HG03175 (cell line): Measurements from ENCODE around the gene SRRM5.
"Not testable (repeated sequence)": the region's sequence is repeated elsewhere in the genome, so short reads cannot be mapped to it uniquely, and the experiment has no call there.

Experiments used
- ATAC-seq: cut with Tn5 transposase; IDR thresholded peaks from one replicate; pipeline ENCODE4 v1.9.1; 2021; ENCODE audit warnings: mild to moderate bottlenecking, moderate library complexity; ENCODE audit not compliant: unreplicated experiment

Gene SRRM5

DNA sequence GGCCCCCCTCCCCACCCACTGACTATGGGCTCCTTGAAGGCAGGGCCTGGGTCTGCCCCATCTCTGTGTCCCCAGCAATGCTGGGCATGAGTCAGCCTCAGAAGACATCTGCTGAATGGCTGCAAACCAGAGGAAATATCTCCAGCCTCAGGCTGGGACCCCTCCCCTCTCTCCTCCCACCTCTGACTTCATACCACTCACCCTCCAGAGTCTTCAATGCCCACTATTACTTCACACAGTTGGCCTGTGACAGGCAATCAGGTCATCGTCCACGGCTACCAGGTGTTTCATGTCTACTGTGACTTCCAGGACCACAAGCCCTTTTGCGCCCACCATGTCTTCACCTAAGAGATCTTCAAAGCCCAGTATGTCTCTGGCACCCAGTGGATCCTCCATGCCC lies at the start of gene SRRM5:
SRRM5 (plus strand) TSS at position 301 of the 400 bp plus-strand sequence; CDS start at position 335, 34 bp downstream.
- no peak for ATAC-seq

DNA sequence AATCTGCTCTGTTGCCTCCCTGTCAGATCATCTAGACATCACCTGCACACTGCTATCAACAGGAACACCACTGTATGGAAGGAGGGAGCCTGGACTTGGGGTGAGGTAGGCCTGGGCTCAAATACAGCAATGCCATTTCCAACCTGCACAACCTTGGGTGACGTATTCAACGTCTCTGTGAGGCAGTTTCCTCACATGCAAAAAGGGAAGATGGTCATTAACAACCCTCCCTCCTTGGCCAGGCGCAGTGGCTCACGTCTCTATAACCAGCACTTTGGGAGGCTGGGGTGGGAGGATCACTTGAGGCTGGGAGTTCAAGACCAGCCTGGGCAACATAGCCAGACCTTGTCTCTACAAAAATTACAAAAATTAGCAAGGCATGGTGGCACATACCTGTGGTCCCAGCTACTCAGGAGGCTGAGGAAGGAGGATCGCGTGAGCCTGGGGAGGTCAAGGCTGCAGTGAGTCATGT lies 49.6 kb upstream of the SRRM5 start:
- no peak for ATAC-seq

DNA sequence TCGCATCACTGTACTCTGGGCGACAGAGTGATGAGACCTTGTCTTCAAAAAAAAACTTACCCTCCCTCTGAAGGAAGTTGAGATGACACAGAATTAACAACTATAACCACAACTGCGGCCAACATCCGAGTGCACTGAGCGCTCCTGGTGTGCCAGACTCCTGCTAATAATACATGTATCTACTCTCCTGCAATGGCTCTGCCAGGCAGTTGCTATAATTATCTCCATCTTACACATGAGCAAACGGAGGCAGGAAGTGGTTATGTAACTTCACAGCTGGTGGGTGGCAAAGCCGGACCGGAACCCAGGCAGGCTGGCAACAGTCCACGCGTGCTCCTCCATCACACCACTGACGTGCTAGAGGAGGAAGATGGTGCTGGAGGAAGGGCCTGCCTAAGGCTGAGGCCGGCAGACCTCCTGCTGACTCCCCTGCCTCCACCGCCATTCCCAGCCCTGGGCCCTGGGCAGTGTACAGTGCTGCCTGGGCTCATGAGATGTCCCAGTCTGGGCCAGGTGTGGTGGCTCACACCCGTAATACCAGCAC lies 49.1 kb upstream of the SRRM5 start:
- ATAC-seq, result peak; percentile 90

GRCh38 chr19:43563816-43564457 lies 48.0 kb upstream of the SRRM5 start:
- no peak for ATAC-seq

DNA sequence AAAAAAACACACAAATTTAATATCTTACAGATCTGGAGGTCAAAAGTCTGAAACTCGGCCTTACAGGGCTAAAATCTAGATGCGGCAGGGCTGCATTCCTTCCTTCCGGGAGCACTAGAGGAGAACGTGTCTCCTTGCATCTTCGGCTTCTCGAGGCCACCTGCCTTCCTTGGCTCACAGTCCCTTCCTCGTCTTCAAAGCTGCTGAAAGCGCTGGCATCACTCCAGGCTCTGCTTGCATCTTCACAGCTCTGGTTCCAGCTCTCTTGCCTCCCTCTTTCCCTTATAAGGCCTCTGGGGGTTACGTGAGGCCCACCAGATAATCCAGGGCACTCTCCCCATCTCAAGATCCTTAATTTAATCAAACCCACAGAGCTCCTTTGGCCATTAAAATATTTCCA lies 47.1 kb upstream of the SRRM5 start:
- no peak for ATAC-seq

DNA sequence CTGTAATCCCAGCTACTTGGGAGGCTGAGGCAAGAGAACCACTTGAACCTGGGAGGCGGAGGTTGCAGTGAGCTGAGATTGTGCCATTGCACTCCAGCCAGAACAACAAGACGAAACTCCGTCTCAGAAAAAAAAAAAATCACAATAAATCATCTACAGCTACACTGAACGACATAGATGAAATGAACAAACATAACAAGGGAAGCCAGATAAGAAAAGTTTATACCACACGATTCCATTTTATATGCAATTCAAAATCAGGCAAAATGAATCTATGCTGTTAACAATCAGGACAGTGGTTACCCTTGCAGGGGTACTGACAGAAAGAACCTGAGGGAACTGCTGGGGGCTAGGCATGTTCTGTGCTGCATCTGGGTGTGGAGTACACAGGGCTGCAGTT lies 42.2 kb upstream of the SRRM5 start:
- no peak for ATAC-seq

DNA sequence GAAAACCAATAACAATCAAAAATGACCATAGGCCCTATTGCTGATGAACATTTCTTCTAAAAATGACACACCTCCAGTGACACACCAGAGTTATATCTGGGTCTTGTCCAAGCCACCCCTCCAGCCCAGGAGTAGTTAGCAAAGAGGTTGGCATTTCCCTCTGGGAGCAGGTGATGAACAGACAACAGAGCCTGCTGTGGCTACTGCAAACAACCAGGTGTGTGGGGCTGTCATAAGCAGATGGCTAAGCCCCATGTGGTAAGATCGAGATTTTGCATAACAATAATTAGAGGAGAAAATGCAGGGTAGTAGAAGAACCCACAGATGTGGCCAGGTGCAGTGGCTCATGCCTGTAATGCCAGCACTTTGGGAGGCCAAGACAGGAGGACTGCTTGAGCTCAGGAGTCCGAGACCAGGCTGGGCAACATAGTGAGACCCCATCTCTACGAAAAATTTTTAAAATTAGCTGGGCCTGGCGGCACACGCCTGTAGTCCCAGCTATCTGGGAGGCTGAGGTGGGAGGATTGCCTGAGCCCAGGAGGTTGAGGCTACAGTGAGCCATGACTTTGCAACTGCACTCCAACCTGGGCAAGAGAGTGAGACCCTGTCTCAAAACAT lies 41.6 kb upstream of the SRRM5 start:
- ATAC-seq, result no peak

DNA sequence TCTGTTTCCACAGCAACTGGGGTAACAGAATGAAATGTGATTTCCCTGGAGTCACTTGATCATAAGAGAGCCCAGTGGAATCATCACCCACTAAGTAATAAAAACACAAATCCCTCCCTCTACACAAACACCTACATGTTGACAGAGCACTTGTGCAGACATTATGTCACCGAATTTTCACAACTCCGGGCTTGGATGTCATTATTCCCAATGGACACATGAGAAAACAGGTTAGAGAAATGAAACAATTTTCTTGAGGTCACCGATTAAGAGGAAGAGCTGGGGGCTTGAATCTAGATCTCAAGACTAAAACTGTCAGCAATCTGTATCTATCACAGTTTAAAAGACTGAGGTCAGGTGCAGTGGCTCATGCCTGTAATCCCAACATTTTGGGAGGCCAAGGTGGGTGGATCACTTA lies 39.7 kb upstream of the SRRM5 start:
- no peak for ATAC-seq

DNA sequence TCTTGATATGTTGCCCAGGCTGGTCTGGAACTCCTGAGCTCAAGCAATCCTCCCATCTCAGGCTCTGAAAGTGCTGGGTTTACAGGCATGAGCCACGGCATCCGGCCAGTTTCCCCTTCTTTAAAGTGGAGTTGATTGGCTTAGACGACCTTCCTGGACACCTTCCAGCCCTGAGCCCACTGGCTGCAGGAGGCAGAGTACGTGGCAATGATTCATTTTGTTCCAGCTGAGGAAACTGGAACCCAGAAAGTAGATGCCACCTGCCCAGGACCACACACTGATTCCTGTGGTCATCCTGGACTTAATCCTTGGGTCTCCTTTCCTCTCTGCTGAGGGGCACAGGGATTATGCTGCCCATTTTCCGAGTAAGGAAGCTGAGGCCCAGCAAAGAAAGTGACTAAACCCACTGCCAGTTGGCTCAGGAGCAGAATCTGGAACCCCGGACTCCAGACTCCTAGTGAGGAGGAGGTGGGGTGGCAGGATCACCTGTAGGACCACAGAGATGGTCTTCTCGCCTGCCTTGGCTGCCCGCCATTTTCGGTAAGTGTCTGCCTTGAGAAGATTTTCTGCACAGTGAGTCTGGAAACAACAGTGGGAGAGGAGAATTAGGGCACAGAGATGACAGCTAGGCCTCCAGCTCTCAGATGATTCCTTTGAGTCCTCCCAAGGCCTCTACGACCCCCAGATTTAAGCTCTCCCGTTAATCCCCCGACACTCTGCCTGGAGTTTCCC lies 37.3 kb upstream of the SRRM5 start:
- ATAC-seq, result no peak

GRCh38 chr19:43575156-43575950 lies 36.5 kb upstream of the SRRM5 start, which contains the start of the genes PINLYP and XRCC1:
TSS of gene PINLYP (plus strand) at chr19:43575801. CDS start at chr19:43577192, 1,391 bp downstream.
TSS of gene XRCC1 (minus strand) at chr19:43575527. CDS start at chr19:43575458, 69 bp downstream.
- peak; percentile 98 for ATAC-seq

DNA sequence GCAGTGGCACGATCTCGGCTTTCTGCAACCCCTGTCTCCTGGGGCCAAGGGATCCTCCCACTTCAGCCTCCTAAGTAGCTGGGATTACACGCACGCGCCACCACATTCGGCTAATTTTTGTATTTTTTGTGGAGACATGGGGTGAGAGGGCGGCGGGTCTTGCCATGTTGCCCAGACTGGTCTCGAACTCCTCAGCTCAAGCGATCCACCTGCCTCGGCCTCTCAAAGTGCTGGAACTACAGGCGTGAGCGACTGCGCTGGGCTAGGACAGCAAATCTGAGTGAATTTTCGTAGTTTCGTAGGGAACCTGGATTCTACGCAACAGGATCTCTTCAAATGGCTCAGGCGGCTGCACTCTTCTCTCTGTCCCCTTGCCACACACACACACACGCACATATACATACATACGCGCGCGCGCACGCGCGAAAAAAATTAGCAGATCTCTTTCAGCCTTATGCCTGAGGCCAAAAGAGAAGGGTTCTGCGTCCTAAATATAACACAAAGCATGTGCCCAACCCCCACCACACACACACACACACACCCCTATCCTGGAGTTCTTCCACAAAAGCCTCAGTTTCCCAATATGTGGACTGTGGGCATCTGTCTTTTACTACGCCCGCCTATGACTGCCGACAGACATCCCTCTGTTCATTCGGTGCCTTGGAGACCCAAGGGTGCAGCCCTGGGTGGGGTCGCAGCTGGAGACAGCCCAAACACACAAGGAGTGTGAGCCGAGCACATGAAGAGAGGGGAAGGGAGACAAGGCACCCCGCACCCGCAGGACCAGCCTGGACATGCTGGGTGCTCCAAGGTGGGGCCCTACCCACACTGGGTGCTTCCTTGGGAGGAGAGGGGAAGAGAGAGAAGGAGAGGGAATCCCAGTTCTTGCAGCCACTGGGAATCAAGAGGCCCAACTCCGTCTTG lies 35.7 kb upstream of the SRRM5 start:
- no peak for ATAC-seq

DNA sequence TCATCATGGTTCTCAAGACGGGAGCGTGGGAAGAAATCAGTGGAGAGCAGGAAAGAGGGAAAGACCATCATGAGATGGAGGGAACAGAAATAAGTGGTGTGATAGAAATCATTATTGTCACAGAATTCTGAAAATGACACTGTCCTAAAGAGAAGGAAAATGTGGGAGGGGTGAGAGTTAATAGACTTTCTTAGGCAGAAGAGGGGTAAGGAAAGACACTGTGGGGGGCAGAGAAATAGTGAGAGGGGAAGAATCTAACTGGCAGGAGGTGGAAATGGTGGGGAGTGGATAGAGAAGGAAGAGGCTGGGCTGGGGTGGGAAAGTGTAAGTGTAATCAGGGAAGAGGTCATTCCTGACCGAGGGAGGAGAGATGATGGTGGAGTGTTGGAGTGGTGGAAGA lies 33.1 kb upstream of the SRRM5 start:
- ATAC-seq, result no peak

DNA sequence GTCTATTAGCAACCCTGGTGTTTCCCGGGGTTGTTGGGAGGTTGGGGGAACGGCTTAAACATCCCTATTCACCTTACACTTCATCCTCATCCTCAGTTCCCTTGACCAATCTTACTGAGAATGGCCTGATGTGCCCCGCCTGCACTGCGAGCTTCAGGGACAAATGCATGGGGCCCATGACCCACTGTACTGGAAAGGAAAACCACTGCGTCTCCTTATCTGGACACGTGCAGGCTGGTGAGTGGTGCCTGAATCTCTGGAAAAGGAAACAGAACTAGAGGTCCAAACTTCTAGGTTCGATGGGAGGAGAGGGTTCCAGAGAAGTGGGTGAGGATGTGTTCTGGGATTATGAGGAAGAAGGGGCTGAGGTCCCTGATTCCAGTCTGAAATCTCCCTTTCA lies 30.4 kb upstream of the SRRM5 start:
- ATAC-seq, result no peak

DNA sequence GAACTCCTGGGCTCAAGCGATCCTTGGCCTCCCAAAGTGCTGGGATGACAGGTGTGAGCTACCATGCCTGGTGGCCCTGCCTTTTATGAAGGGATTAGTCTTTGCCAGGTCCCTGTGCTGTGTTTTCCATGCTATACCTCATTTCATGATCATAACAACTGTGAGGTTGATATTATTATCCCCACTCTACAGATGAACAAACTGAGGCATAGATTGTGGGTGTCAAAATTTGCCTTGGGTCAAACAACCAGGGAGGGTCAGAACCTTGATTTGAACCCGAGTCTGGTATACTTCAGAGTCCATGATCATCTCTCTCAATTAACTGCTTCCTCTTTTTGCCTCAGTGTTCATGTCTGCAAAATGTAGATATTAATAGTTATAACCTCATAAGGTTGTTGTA lies 29.4 kb upstream of the SRRM5 start:
- no peak for ATAC-seq

DNA sequence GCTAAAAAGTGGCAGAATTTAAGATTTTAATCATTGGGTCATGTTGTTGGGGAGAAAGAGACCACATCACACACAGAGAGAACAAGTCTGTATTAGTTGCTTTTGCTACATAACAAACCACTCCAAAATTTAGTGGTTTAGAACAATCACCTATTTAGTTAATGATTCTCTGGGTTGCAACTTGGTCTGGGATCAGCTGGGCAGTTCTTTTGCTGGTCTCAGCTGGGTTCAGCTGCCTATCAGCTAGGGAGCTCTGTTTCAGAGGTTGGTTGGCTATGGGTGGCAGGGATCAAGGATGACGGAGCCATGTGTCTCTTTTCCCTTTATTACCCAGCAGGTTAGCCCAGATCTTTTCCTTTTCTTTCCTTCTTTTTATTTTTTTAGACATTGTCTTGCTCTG lies 27.4 kb upstream of the SRRM5 start:
- ATAC-seq, result peak; percentile 60

GRCh38 chr19:43586346-43586745 lies 25.5 kb upstream of the SRRM5 start:
- ATAC-seq, result no peak

GRCh38 chr19:43587029-43587428 lies 24.9 kb upstream of the SRRM5 start:
- not testable (repeated sequence) for ATAC-seq

- no peak for ATAC-seq
Observed at GRCh38 chr19:43589277-43589676, 22.6 kb upstream of the SRRM5 start.

- ATAC-seq, result no peak
Observed at GRCh38 chr19:43589678-43590077, 22.2 kb upstream of the SRRM5 start.
